ENCODE measurements around the gene PAQR6. TPM values are rescaled to one million over a fixed set of nuclear protein-coding genes. Genes with fewer than 3 reads are reported as not detected.

Gene PAQR6
- total RNA-seq, 1 donor from 2014 or later: 12.0 TPM

- Mint-ChIP-seq H3K4me1 (ENCODE audit: unreplicated experiment) (peaks cover 28% of the 10 kb centered on the region), H3K4me3 (ENCODE audit: unreplicated experiment) (no peak overlapping the region), H3K27me3 (ENCODE audit: unreplicated experiment) (no peaks in the 10 kb centered on the region), H3K9me3 (ENCODE audit: unreplicated experiment) (no peaks in the 10 kb centered on the region), H3K27ac (ENCODE audit: unreplicated experiment) (no peak overlapping the region), H3K36me3 (ENCODE audit: unreplicated experiment) (peaks cover 24% of the 10 kb centered on the region)
- no peak for DNase-seq (ENCODE audit: extremely low spot score, unreplicated experiment)
- TF ChIP-seq CTCF (IDR thresholded peaks at IDR 0.05): no peak
Observed at GRCh38 chr1:156279837-156280236, 32.0 kb upstream of the PAQR6 start.

GRCh38 chr1:156276966-156277381, 29.1 kb upstream of the PAQR6 start:
- H3K27me3 Mint-ChIP-seq (ENCODE audit: unreplicated experiment): no peaks in the 10 kb centered on the region
- H3K9me3 Mint-ChIP-seq (ENCODE audit: unreplicated experiment): no peaks in the 10 kb centered on the region
- H3K4me1 Mint-ChIP-seq (ENCODE audit: unreplicated experiment): peaks cover 16% of the 10 kb centered on the region
- no peak overlapping the region for H3K4me3 Mint-ChIP-seq (ENCODE audit: unreplicated experiment)
- no peak for DNase-seq (ENCODE audit: extremely low spot score, unreplicated experiment)
- no peak overlapping the region for H3K27ac Mint-ChIP-seq (ENCODE audit: unreplicated experiment)
- H3K36me3 Mint-ChIP-seq (ENCODE audit: unreplicated experiment): peaks cover 48% of the 10 kb centered on the region
- no peak for TF ChIP-seq CTCF (IDR thresholded peaks at IDR 0.05)

- no peak for TF ChIP-seq CTCF (IDR thresholded peaks at IDR 0.05)
- H3K27ac Mint-ChIP-seq (ENCODE audit: unreplicated experiment): no peak overlapping the region
- no peaks in the 10 kb centered on the region for H3K27me3 Mint-ChIP-seq (ENCODE audit: unreplicated experiment)
- peaks cover 14% of the 10 kb centered on the region for H3K4me1 Mint-ChIP-seq (ENCODE audit: unreplicated experiment)
- no peak overlapping the region for H3K4me3 Mint-ChIP-seq (ENCODE audit: unreplicated experiment)
- H3K9me3 Mint-ChIP-seq (ENCODE audit: unreplicated experiment): no peaks in the 10 kb centered on the region
- H3K36me3 Mint-ChIP-seq (ENCODE audit: unreplicated experiment): peaks cover 52% of the 10 kb centered on the region
- DNase-seq (ENCODE audit: extremely low spot score, unreplicated experiment): no peak
Observed at GRCh38 chr1:156276532-156276931, 28.7 kb upstream of the PAQR6 start.

GRCh38 chr1:156270314-156270713, 22.5 kb upstream of the PAQR6 start:
- H3K9me3 Mint-ChIP-seq (ENCODE audit: unreplicated experiment): no peaks in the 10 kb centered on the region
- no peaks in the 10 kb centered on the region for H3K4me1 Mint-ChIP-seq (ENCODE audit: unreplicated experiment)
- TF ChIP-seq CTCF (IDR thresholded peaks at IDR 0.05): no peak
- peaks cover 68% of the 10 kb centered on the region for H3K36me3 Mint-ChIP-seq (ENCODE audit: unreplicated experiment)
- H3K27ac Mint-ChIP-seq (ENCODE audit: unreplicated experiment): no peak overlapping the region
- H3K27me3 Mint-ChIP-seq (ENCODE audit: unreplicated experiment): no peaks in the 10 kb centered on the region
- H3K4me3 Mint-ChIP-seq (ENCODE audit: unreplicated experiment): no peak overlapping the region
- no peak for DNase-seq (ENCODE audit: extremely low spot score, unreplicated experiment)

GRCh38 chr1:156268336-156268735, 20.5 kb upstream of the PAQR6 start:
- H3K9me3 Mint-ChIP-seq (ENCODE audit: unreplicated experiment): no peaks in the 10 kb centered on the region
- no peak overlapping the region for H3K27ac Mint-ChIP-seq (ENCODE audit: unreplicated experiment)
- no peak for DNase-seq (ENCODE audit: extremely low spot score, unreplicated experiment)
- peaks cover 62% of the 10 kb centered on the region for H3K36me3 Mint-ChIP-seq (ENCODE audit: unreplicated experiment)
- no peak overlapping the region for H3K4me3 Mint-ChIP-seq (ENCODE audit: unreplicated experiment)
- TF ChIP-seq CTCF (IDR thresholded peaks at IDR 0.05): no peak
- H3K27me3 Mint-ChIP-seq (ENCODE audit: unreplicated experiment): no peaks in the 10 kb centered on the region
- H3K4me1 Mint-ChIP-seq (ENCODE audit: unreplicated experiment): no peaks in the 10 kb centered on the region
